CD14-positive monocyte (primary cell): ENCODE data around the gene MAP2. TPM values are rescaled to one million over a fixed set of nuclear protein-coding genes. Genes with fewer than 3 reads are reported as not detected.

Experiments used
- DNase-seq, 3 donors: peaks; one replicate each; pipeline ENCODE4 v3.0.0-alpha.2; 2011 to 2022
- H2AFZ ChIP-seq: 2 replicates; pipeline ENCODE4 v1.6.0; 2012; ENCODE audit warnings: mild to moderate bottlenecking, low read depth, low read length, inconsistent platforms; ENCODE audit not compliant: insufficient read depth, poor library complexity, severe bottlenecking
- H3K27ac ChIP-seq, 2 donors: 1 replicate in 1 of 2; 2 replicates in 1 of 2; pipeline ENCODE4 v1.5.1; 2012 to 2013; ENCODE audit warnings: low read length in 2 of 2, control low read depth in 1 of 2, inconsistent platforms in 1 of 2, low read depth in 1 of 2, mild to moderate bottlenecking in 1 of 2
- H3K27me3 ChIP-seq, 2 donors: one replicate each; pipeline versions ENCODE4 v1.6.0 to v1.6.1; 2011 to 2013; ENCODE audit warnings: low read length in 2 of 2; ENCODE audit not compliant: control insufficient read depth in 2 of 2, insufficient read depth in 2 of 2
- H3K36me3 ChIP-seq, 2 donors: replicated peaks in 1 of 2; 1 replicate in 1 of 2; 2 replicates in 1 of 2; pipeline versions ENCODE4 v1.5.1 to v1.6.1; 2012 to 2013; ENCODE audit warnings: low read length in 2 of 2, control low read depth in 1 of 2, inconsistent platforms in 1 of 2, mild to moderate bottlenecking in 1 of 2; ENCODE audit not compliant: insufficient read depth in 2 of 2, control insufficient read depth in 1 of 2
- H3K4me1 ChIP-seq, 2 donors: 1 replicate in 1 of 2; 2 replicates in 1 of 2; pipeline versions ENCODE4 v1.5.1 to v1.6.1; 2012 to 2013; ENCODE audit warnings: low read length in 2 of 2, control low read depth in 1 of 2, inconsistent platforms in 1 of 2, mild to moderate bottlenecking in 1 of 2, moderate library complexity in 1 of 2; ENCODE audit not compliant: insufficient read depth in 2 of 2, control insufficient read depth in 1 of 2
- H3K4me2 ChIP-seq: replicated peaks from 2 replicates; pipeline ENCODE3; 2012; ENCODE audit warnings: low read length, moderate library complexity, mild to moderate bottlenecking; ENCODE audit not compliant: poor library complexity, severe bottlenecking; ENCODE audit errors: extremely low read depth
- H3K4me3 ChIP-seq, 3 experiments: fragments of 200-600 bp in 1 of 3; sonication (generic) in 1 of 3; replicated peaks in 1 of 3; 1 replicate in 2 of 3; 2 replicates in 1 of 3; pipeline ENCODE4 v1.5.1; 2011 to 2013; ENCODE audit warnings: low read length in 3 of 3, mild to moderate bottlenecking in 3 of 3, control low read depth in 2 of 3, low read depth in 2 of 3, inconsistent platforms in 1 of 3, moderate library complexity in 1 of 3
- H3K79me2 ChIP-seq: 2 replicates; pipeline ENCODE4 v1.6.0; 2012; ENCODE audit warnings: mild to moderate bottlenecking, control low read depth, inconsistent platforms, low read length, moderate library complexity; ENCODE audit not compliant: insufficient read depth
- H3K9ac ChIP-seq: 2 replicates; pipeline ENCODE4 v1.6.0; 2017; ENCODE audit warnings: low read length, mild to moderate bottlenecking; ENCODE audit not compliant: insufficient read depth, poor library complexity, severe bottlenecking
- H3K9me3 ChIP-seq, 2 donors: replicated peaks in 1 of 2; 1 replicate in 1 of 2; 2 replicates in 1 of 2; pipeline versions ENCODE4 v1.5.1 to v1.6.1; 2012 to 2013; ENCODE audit warnings: low read length in 2 of 2, control low read depth in 1 of 2; ENCODE audit not compliant: control insufficient read depth in 1 of 2, insufficient read depth in 1 of 2
- H4K20me1 ChIP-seq: 2 replicates; pipeline ENCODE4 v1.6.0; 2012; ENCODE audit warnings: mild to moderate bottlenecking, low read length, control low read depth, moderate library complexity; ENCODE audit not compliant: insufficient read depth
- H3K27ac Mint-ChIP-seq, 7 donors: one replicate each; pipeline ENCODE4 v1.8.0; 2020; ENCODE audit warnings: mild to moderate bottlenecking in 7 of 7, mixed read lengths in 7 of 7, moderate library complexity in 6 of 7, inconsistent platforms in 2 of 7
- H3K27me3 Mint-ChIP-seq, 3 donors: one replicate each; pipeline ENCODE4 v1.8.0; 2021 to 2022; ENCODE audit warnings: low read depth in 3 of 3, mild to moderate bottlenecking in 3 of 3, mixed read lengths in 3 of 3, moderate library complexity in 3 of 3, inconsistent platforms in 1 of 3
- H3K36me3 Mint-ChIP-seq, 2 donors: one replicate each; pipeline ENCODE4 v1.8.0; 2020; ENCODE audit warnings: mixed read lengths in 2 of 2, inconsistent platforms in 1 of 2, mild to moderate bottlenecking in 1 of 2
- H3K4me1 Mint-ChIP-seq: one replicate; pipeline ENCODE4 v1.8.0; 2020; ENCODE audit warnings: mild to moderate bottlenecking, mixed read lengths
- H3K4me3 Mint-ChIP-seq, 2 donors: one replicate each; pipeline ENCODE4 v1.8.0; 2020; ENCODE audit warnings: mild to moderate bottlenecking in 2 of 2, mixed read lengths in 2 of 2, moderate library complexity in 1 of 2
- H3K9me3 Mint-ChIP-seq, 7 donors: one replicate each; pipeline ENCODE4 v1.8.0; 2020 to 2022; ENCODE audit warnings: mixed read lengths in 7 of 7, mild to moderate bottlenecking in 6 of 7, moderate library complexity in 6 of 7, inconsistent platforms in 2 of 7
- WGBS: methylation state at CpG from one replicate; pipeline ENCODE4 v1.1.5; 2013; ENCODE audit warnings: missing lambda C conversion rate; ENCODE audit not compliant: insufficient coverage; 5-methylcytosine and 5-hydroxymethylcytosine counted together
- intact Hi-C, 2 donors: fragments of 100-400 bp; cut with micrococcal nuclease; formaldehyde crosslinking; loops; one replicate each; pipeline versions ENCODE4 v1.15.0 to v1.15.1; 2023
- polyA plus RNA-seq, 3 donors: library from polyadenylated mRNA; depleted of rRNA in 1 of 3; unstranded in 2 of 3; stranded (reverse) in 1 of 3; fragments of 300-500 nt in 2 of 3; fragments of >200 nt in 1 of 3; fragmentation: Illumina TruSeq in 2 of 3; gene quantifications; 1 replicate in 2 of 3; 2 replicates in 1 of 3; pipeline ENCODE4 v1.2.3, GENCODE V29; 2012 to 2021
- TF ChIP-seq, protein P1 (sequence below): fragments of 200-600 bp; IDR thresholded peaks from one replicate; pipeline ENCODE4 v1.8.0; 2022; ENCODE audit warnings: antibody characterized with exemption, mild to moderate bottlenecking

The MAP2 gene
- polyA plus RNA-seq, 3 donors = not detected

DNA sequence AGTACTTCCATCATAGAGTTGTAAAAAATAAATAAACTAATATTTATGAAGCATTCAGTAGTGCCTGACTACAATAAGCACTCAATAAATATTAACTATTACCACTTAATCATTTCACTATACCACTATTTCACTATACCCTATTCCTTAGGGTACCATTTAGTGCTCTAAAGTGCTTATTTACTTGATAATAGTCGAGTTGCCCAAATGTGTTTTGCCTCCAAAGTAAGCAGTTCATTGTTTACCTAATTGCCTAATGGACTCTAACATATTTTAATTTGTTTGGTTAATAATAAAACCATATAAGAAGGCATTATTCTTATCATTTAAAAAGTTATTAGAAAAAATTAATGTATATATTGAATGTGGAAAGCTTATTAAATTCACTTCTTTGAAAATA, 33.0 kb upstream of the MAP2 start:
- H3K27ac Mint-ChIP-seq = no peak overlapping the region
- Histone ChIP-seq H3K9ac (no peak overlapping the region), H3K4me3 (no peak overlapping the region), H3K36me3 (no peaks in the 10 kb centered on the region), H4K20me1 (no peaks in the 10 kb centered on the region), H3K27ac (no peak overlapping the region), H3K27me3 (peaks cover 0 to 5% of the 10 kb centered on the region in 2 donors), H3K4me2 (no peak overlapping the region), H3K9me3 (no peaks in the 10 kb centered on the region), H3K4me1 (no peaks in the 10 kb centered on the region), H2AFZ (no peak overlapping the region), H3K79me2 (no peaks in the 10 kb centered on the region)
- H3K9me3 Mint-ChIP-seq = peaks cover 0 to 6% (median 2%) of the 10 kb centered on the region in 7 donors
- H3K27me3 Mint-ChIP-seq = peaks cover 3 to 6% (median 6%) of the 10 kb centered on the region in 3 donors
- intact Hi-C loops = no loop called here
- H3K4me3 Mint-ChIP-seq = no peak overlapping the region
- TF ChIP-seq, protein P1, sequence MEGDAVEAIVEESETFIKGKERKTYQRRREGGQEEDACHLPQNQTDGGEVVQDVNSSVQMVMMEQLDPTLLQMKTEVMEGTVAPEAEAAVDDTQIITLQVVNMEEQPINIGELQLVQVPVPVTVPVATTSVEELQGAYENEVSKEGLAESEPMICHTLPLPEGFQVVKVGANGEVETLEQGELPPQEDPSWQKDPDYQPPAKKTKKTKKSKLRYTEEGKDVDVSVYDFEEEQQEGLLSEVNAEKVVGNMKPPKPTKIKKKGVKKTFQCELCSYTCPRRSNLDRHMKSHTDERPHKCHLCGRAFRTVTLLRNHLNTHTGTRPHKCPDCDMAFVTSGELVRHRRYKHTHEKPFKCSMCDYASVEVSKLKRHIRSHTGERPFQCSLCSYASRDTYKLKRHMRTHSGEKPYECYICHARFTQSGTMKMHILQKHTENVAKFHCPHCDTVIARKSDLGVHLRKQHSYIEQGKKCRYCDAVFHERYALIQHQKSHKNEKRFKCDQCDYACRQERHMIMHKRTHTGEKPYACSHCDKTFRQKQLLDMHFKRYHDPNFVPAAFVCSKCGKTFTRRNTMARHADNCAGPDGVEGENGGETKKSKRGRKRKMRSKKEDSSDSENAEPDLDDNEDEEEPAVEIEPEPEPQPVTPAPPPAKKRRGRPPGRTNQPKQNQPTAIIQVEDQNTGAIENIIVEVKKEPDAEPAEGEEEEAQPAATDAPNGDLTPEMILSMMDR = no peak
- DNase-seq = no peak
- no CpG with 5 or more reads among the region's 1 CpG for WGBS
- H3K36me3 Mint-ChIP-seq = no peaks in the 10 kb centered on the region
- H3K4me1 Mint-ChIP-seq = no peaks in the 10 kb centered on the region

DNA sequence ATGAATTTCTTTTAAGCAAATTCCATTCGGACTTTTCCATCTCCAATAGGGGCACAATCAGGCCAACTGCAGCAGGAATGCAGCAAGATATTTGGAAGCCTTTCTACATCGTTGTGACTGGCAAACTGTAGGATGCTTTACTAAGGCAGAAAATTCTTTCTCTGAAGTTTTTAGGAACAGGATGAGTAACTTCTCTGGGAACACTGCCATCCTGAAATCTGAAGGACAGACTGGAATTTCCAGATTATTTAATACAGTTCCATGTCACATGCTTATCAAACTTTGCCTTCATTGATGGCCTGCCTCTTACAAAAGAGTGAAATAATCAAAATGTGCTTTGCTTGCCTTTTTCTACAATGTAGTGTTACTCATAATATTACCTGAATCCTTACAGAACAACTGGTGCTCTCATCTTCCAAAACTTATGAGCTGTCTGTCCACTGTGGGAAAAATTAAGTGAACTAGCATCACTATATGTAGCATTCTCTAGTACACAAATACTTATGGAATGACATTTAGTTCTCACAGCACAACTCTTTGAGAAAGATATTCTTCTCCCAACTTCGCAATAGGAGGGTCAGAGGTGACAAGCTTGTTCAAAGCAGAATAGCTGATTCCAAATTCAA, 32.0 kb upstream of the MAP2 start:
- H3K36me3 ChIP-seq = no peaks in the 10 kb centered on the region
- Mint-ChIP-seq H3K4me1 (no peaks in the 10 kb centered on the region), H3K9me3 (peaks cover 0 to 6% (median 2%) of the 10 kb centered on the region in 7 donors), H3K27me3 (peaks cover 3 to 6% (median 6%) of the 10 kb centered on the region in 3 donors), H3K4me3 (no peak overlapping the region), H3K27ac (no peak overlapping the region), H3K36me3 (no peaks in the 10 kb centered on the region)
- no peaks in the 10 kb centered on the region for H3K9me3 ChIP-seq
- no peak overlapping the region for H3K9ac ChIP-seq
- no peak overlapping the region for H3K4me3 ChIP-seq
- H2AFZ ChIP-seq = no peak overlapping the region
- no peak overlapping the region for H3K27ac ChIP-seq
- no CpG with 5 or more reads among the region's 3 CpGs for WGBS
- no peak overlapping the region for H3K4me2 ChIP-seq
- peaks cover 0 to 5% of the 10 kb centered on the region in 2 donors for H3K27me3 ChIP-seq
- H3K4me1 ChIP-seq = no peaks in the 10 kb centered on the region
- intact Hi-C loops = no loop called here
- no peak for DNase-seq
- TF ChIP-seq, protein P1 = no peak
- H3K79me2 ChIP-seq = no peaks in the 10 kb centered on the region
- H4K20me1 ChIP-seq = no peaks in the 10 kb centered on the region
